ENCODE results near the gene CIT.

Gene CIT

GRCh38 chr12:119704065-119704747, 172.9 kb downstream of the CIT start:
- no peaks in the 10 kb centered on the region for H4K20me1 ChIP-seq (ENCODE audit: insufficient read depth, low read length, poor library complexity, severe bottlenecking)
- H3K27me3 ChIP-seq (ENCODE audit: insufficient read depth, low read length, poor library complexity, severe bottlenecking): no peaks in the 10 kb centered on the region
- no peak overlapping the region for H3K4me3 ChIP-seq (ENCODE audit: low read length, poor library complexity, severe bottlenecking)
- H2AFZ ChIP-seq (ENCODE audit: low read length): no peak overlapping the region
- TF ChIP-seq CTCF (conservative IDR thresholded peaks at IDR 0.05; ENCODE audit: low read length): no peak
- no peak for TF ChIP-seq EZH2phosphoT487 (IDR thresholded peaks at IDR 0.05; ENCODE audit: borderline replicate concordance)
- no peaks in the 10 kb centered on the region for H3K4me1 ChIP-seq (ENCODE audit: insufficient read depth, low read length, poor library complexity, severe bottlenecking)
- no peaks in the 10 kb centered on the region for H3K9me2 ChIP-seq (replicated peaks; ENCODE audit: low read depth, low read length)
- no peaks in the 10 kb centered on the region for H3K79me2 ChIP-seq (ENCODE audit: insufficient read depth, low read length)
- H3K9ac ChIP-seq (ENCODE audit: low read depth, low read length, poor library complexity, severe bottlenecking): no peak overlapping the region
- H3K4me2 ChIP-seq (ENCODE audit: low read depth, low read length, poor library complexity, severe bottlenecking): no peak overlapping the region
- no peaks in the 10 kb centered on the region for H3K9me3 ChIP-seq (ENCODE audit: insufficient read depth, low read depth, low read length)
- H3K36me3 ChIP-seq (ENCODE audit: insufficient read depth, low read length): peaks cover 82% of the 10 kb centered on the region; the same call in 1 of the 2 replicates
- H3F3A ChIP-seq (ENCODE audit: low read depth): no peaks in the 10 kb centered on the region

- Histone ChIP-seq H3F3A (ENCODE audit: low read depth) (no peaks in the 10 kb centered on the region), H4K20me1 (ENCODE audit: insufficient read depth, low read length, poor library complexity, severe bottlenecking) (no peaks in the 10 kb centered on the region), H3K27me3 (ENCODE audit: insufficient read depth, low read length, poor library complexity, severe bottlenecking) (no peaks in the 10 kb centered on the region), H3K9ac (ENCODE audit: low read depth, low read length, poor library complexity, severe bottlenecking) (no peak overlapping the region), H3K4me1 (ENCODE audit: insufficient read depth, low read length, poor library complexity, severe bottlenecking) (no peaks in the 10 kb centered on the region), H3K4me3 (ENCODE audit: low read length, poor library complexity, severe bottlenecking) (no peak overlapping the region), H3K36me3 (ENCODE audit: insufficient read depth, low read length) (peaks cover 78% of the 10 kb centered on the region; the same call in 1 of the 2 replicates), H3K9me2 (replicated peaks; ENCODE audit: low read depth, low read length) (no peaks in the 10 kb centered on the region), H3K4me2 (ENCODE audit: low read depth, low read length, poor library complexity, severe bottlenecking) (no peak overlapping the region), H2AFZ (ENCODE audit: low read length) (no peak overlapping the region), H3K9me3 (ENCODE audit: insufficient read depth, low read depth, low read length) (no peaks in the 10 kb centered on the region), H3K79me2 (ENCODE audit: insufficient read depth, low read length) (no peaks in the 10 kb centered on the region)
- TF ChIP-seq CTCF (conservative IDR thresholded peaks at IDR 0.05; ENCODE audit: low read length) (no peak), EZH2phosphoT487 (IDR thresholded peaks at IDR 0.05; ENCODE audit: borderline replicate concordance) (no peak)
Observed at GRCh38 chr12:119700078-119700477, 177.0 kb downstream of the CIT start.

GRCh38 chr12:119699199-119699760, 177.8 kb downstream of the CIT start:
- Histone ChIP-seq H3F3A (ENCODE audit: low read depth) (no peaks in the 10 kb centered on the region), H3K4me2 (ENCODE audit: low read depth, low read length, poor library complexity, severe bottlenecking) (no peak overlapping the region), H3K9ac (ENCODE audit: low read depth, low read length, poor library complexity, severe bottlenecking) (no peak overlapping the region), H2AFZ (ENCODE audit: low read length) (no peak overlapping the region), H3K27me3 (ENCODE audit: insufficient read depth, low read length, poor library complexity, severe bottlenecking) (no peaks in the 10 kb centered on the region), H3K4me1 (ENCODE audit: insufficient read depth, low read length, poor library complexity, severe bottlenecking) (no peaks in the 10 kb centered on the region), H3K79me2 (ENCODE audit: insufficient read depth, low read length) (no peaks in the 10 kb centered on the region), H3K36me3 (ENCODE audit: insufficient read depth, low read length) (peaks cover 74% of the 10 kb centered on the region; the same call in 1 of the 2 replicates), H3K4me3 (ENCODE audit: low read length, poor library complexity, severe bottlenecking) (no peak overlapping the region), H3K9me3 (ENCODE audit: insufficient read depth, low read depth, low read length) (no peaks in the 10 kb centered on the region), H3K9me2 (replicated peaks; ENCODE audit: low read depth, low read length) (no peaks in the 10 kb centered on the region), H4K20me1 (ENCODE audit: insufficient read depth, low read length, poor library complexity, severe bottlenecking) (no peaks in the 10 kb centered on the region)
- TF ChIP-seq EZH2phosphoT487 (IDR thresholded peaks at IDR 0.05; ENCODE audit: borderline replicate concordance) (no peak), CTCF (conservative IDR thresholded peaks at IDR 0.05; ENCODE audit: low read length) (no peak)
